GM21576 (cell line): Measurements from ENCODE around the gene MYO16.
"Not testable (repeated sequence)": the region's sequence is repeated elsewhere in the genome, so short reads cannot be mapped to it uniquely, and the experiment has no call there.

Source experiments
- ATAC-seq: cut with Tn5 transposase; IDR thresholded peaks from one replicate; pipeline ENCODE4 v1.9.1; 2021; ENCODE audit warnings: mild to moderate bottlenecking, moderate library complexity; ENCODE audit not compliant: unreplicated experiment

MYO16 gene

GRCh38 chr13:109215377-109215776, 586.0 kb downstream of the MYO16 start:
- ATAC-seq: no peak

GRCh38 chr13:109217510-109217909, 588.1 kb downstream of the MYO16 start:
- ATAC-seq: not testable (repeated sequence)

DNA sequence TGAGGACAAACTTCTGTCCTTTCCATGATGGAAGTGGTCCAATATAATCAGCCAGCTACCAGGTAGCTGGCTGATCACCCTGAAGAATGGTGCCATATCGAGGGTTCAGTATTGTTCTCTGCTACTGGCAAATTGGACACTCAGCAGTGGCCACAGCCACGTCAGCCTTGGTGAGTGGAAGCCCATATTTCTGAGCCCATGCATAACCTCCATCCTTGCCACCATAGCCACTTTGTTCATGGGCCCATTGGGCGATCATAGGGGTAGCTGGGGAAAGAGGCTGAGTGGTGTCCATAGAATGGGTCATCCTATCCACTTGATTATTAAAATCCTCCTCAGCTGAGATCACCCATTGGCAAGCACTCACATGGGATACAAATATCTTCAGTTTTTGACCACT, 591.2 kb downstream of the MYO16 start:
- no peak for ATAC-seq

GRCh38 chr13:109224033-109224432, 594.6 kb downstream of the MYO16 start:
- ATAC-seq: no peak

- ATAC-seq: no peak
Observed at GRCh38 chr13:109226631-109227030, 597.2 kb downstream of the MYO16 start.

DNA sequence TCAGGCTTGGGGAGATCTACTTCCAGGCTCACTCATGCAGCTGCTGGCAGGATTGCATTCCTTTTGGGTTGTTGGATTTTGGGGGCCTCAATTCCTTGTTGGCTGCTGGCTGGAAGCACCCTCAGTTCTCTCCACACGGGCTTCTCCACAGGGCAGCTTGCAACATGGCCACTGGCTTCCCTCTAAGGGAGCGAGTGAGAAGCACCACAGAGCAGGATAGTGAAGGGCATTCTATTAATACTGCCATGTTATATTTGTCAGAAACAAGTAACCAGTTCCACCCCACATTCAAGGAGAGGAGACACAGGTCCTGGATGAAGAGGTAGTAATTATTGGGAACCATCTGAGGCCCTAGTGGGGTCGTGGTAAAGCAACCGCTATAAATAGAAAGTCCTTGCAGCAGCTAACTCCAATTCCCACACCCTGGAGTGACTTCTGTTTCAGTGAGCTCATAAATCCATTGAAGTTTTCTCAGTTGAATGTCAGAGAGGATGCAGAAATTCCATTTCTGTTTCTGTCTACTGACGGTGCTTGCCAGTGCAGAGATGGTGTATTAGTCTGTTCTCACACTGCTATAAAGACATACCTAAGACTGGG, 598.0 kb downstream of the MYO16 start:
- no peak for ATAC-seq

- no peak for ATAC-seq
Observed at GRCh38 chr13:109228211-109228610, 598.8 kb downstream of the MYO16 start.

- no peak for ATAC-seq
Observed at GRCh38 chr13:109231888-109232287, 602.5 kb downstream of the MYO16 start.

GRCh38 chr13:109233293-109233692, 603.9 kb downstream of the MYO16 start:
- ATAC-seq: no peak

- no peak for ATAC-seq
Observed at GRCh38 chr13:109235901-109236300, 606.5 kb downstream of the MYO16 start.

GRCh38 chr13:109241160-109241559, 611.7 kb downstream of the MYO16 start:
- no peak for ATAC-seq

GRCh38 chr13:109243311-109243951, 614.0 kb downstream of the MYO16 start:
- no peak for ATAC-seq

DNA sequence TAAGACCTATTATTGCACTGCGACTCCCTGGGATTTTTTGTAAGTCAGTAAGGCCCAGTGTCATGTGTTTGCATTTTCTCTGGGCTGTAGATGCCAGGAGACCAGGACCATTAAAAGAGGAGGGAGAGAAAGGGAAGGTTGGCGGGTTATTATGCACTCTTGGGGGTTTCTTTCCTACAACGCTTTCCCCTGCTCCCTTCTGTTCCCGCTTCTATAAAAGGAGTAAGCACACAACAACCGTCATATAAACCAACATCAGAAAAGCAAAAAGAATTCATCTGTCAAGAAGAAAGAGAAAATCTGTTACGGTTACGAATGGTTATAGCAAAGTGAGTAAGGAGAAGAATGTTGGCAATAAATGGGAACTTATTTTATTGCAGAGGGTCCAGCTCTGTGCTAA, 615.2 kb downstream of the MYO16 start:
- no peak for ATAC-seq

DNA sequence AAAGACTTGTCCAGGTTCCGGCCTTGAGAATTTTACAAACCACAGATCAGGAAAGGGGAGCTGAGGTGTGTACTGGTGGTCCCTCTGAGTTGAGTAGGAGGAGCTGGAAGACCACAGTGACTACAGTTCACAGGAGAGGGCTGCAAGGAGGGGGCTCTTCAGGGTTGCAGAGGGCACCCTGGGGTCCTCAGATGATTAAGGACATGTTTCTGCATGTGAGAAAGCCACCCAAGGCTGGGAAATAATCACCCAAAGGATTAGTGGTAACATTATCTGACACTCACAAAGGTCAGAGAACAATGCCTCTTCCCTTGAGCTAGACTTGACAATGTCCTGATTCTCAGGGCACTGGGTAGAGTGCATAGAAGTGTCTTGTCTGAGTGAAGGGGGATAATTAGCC, 616.6 kb downstream of the MYO16 start:
- no peak for ATAC-seq

DNA sequence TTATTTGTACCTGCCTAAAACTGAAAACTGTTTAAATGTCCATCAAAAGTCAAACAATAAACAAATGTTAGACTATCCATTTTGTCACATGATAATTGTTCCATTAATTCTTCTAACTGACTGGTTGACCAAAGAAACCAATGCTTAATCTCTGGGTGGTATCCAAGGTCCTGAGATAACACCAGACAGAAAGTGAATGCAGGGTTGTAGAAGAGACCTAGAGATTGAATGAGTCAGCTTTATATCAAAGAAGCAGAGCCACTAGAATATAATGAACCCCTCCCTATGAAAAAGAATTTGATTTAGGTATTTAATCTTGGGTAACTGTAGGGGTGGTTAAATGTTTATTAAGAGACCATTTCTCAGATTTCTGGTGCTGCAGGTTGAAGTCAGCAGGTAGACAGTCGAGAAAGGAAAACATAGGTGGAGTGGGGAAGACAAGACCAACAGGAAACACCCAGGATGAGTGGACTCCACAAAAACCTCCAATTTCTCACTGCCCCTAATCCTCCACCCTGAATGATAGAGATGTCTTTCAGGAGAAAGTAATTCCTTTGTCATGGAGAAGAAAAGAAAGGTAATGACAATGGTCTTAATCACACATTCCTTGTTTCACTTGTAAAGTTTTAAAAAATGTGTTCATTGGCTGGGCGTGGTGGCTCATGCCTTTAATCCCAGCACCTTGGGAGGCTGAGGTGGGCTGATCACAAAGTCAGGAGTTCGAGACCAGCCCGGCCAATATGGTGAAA, 620.5 kb downstream of the MYO16 start:
- no peak for ATAC-seq

- no peak for ATAC-seq
Observed at GRCh38 chr13:109251956-109252355, 622.5 kb downstream of the MYO16 start.

DNA sequence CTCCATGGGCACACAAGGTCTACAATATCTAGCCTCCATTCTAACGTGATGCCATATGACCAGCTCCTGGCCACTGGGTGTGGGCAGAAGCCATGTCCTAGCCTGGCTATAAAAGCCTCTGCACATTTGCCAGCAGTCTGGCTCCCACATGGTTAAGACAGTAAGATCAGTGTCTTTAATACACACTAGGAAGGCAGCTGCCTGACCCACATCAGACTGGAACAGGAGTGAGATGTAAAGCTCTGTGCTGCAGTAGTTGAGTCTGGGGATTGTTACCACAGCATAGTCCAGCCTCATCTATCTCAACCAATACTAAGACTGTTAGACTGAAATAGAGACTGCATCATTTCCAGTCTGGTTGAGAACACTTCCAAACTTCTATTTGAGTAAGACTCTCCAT, 623.9 kb downstream of the MYO16 start:
- ATAC-seq: no peak

DNA sequence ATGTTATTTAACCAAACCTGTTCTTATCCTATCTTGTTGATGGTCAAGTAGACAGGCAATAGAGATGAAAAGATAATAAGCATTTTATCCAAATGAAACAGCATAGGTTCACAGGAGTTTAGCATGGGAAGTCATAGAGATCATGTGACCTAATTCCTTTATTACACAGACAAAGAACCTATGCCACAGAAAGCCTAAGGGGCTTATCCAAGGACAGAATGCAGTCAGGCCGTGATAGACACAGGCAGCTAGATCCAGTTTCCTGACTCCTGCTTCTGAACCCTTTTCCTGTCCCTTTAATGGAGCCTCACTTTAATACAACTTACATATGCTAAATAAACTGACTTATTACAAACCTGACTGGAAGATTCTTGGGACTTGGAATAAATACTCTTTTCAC, 624.9 kb downstream of the MYO16 start:
- ATAC-seq: no peak

DNA sequence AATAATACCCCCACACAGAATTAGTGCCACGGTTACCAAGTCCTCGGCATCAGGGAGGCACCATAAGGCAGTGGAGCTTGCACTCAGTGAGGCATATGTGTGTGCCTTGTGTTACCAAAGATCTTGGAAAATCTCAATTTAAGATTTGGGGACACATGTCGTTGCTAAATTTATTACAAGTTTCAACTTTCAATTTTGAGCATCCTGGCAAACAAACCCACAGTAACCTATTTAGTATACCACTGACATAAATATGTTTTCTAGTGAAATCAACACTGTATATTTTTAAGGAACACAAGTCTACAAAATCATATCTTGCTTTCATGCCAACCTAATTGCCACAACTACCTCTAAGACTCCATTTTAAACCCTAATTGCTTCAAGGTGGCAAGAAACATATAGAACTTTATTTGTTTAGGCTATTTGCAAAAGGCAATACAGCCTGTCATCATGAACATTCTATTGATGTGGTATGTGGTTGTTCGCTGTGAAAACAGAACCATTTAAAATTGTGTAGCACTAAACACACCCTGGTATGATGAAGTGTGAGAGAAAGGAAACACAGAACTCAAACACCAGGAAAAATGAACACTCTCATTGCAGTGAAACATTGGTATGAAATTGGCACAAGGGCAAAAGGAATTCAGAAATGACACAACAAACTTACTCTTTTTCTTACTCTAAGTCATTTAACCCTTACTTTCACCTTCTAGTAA, 625.9 kb downstream of the MYO16 start:
- no peak for ATAC-seq

- ATAC-seq: no peak
Observed at GRCh38 chr13:109256866-109257760, 627.7 kb downstream of the MYO16 start.
